Transverse colon (tissue), 4 donors: ENCODE results near the gene ECSIT. TPM values are rescaled to one million over a fixed set of nuclear protein-coding genes. Genes with fewer than 3 reads are reported as not detected.

ENCODE experiments used
- DNase-seq: peaks from one replicate; pipeline ENCODE4 v3.0.0-alpha.2; 2019
- H3K27ac ChIP-seq, 4 donors: fragments of 200-600 bp; sonication (generic); 2 replicates each; pipeline ENCODE4 v1.5.1; 2016 to 2018; ENCODE audit warnings: inconsistent platforms in 4 of 4
- H3K27me3 ChIP-seq: fragments of 200-600 bp; sonication (generic); 2 replicates; pipeline ENCODE4 v1.5.1; 2017; ENCODE audit warnings: inconsistent platforms
- H3K36me3 ChIP-seq, 4 donors: fragments of 200-600 bp; sonication (generic); 2 replicates each; pipeline ENCODE4 v1.5.1; 2017 to 2019; ENCODE audit warnings: inconsistent platforms in 4 of 4
- H3K4me1 ChIP-seq, 4 donors: fragments of 200-600 bp; sonication (generic); 2 replicates each; pipeline ENCODE4 v1.5.1; 2017 to 2020; ENCODE audit warnings: inconsistent platforms in 4 of 4
- H3K4me3 ChIP-seq, 4 donors: fragments of 200-600 bp; sonication (generic); 1 replicate in 1 of 4; 2 replicates in 3 of 4; pipeline versions ENCODE4 v1.5.1 to v1.6.1; 2017 to 2019; ENCODE audit warnings: inconsistent platforms in 4 of 4
- H3K9me3 ChIP-seq, 2 donors: fragments of 200-600 bp; sonication (generic); 2 replicates each; pipeline ENCODE4 v1.5.1; 2017 to 2019; ENCODE audit warnings: inconsistent platforms in 2 of 2
- CTCF ChIP-seq, 5 experiments: fragments of 200-600 bp in 3 of 5; fragments of 450-650 bp in 2 of 5; sonication (generic) in 3 of 5; IDR thresholded peaks; 1 replicate in 2 of 5; 2 replicates in 3 of 5; pipeline ENCODE4 v1.5.1; 2016 to 2017; ENCODE audit warnings: antibody characterized with exemption in 5 of 5, inconsistent platforms in 3 of 5, mild to moderate bottlenecking in 2 of 5, moderate library complexity in 1 of 5
- EP300 ChIP-seq: sonication (generic); formaldehyde crosslinking; IDR thresholded peaks from one replicate; pipeline ENCODE4 v1.6.1; 2017; ENCODE audit warnings: antibody characterized with exemption, low read depth
- POLR2A ChIP-seq: fragments of 450-650 bp; IDR thresholded peaks from one replicate; pipeline ENCODE4 v1.6.1; 2016; ENCODE audit warnings: antibody characterized with exemption, mild to moderate bottlenecking, moderate library complexity
- POLR2AphosphoS5 ChIP-seq, 3 donors: sonication (generic); formaldehyde crosslinking; IDR thresholded peaks; one replicate each; pipeline ENCODE4 v1.6.1; 2016; ENCODE audit warnings: antibody characterized with exemption in 3 of 3
- WGBS, 2 donors: methylation state at CpG; one replicate each; pipeline ENCODE4 v1.1.5; 2018; ENCODE audit warnings: low coverage in 1 of 2; 5-methylcytosine and 5-hydroxymethylcytosine counted together
- in situ Hi-C, 4 donors: fragments of 200-750 bp; cut with MboI; loops; one replicate each; pipeline versions ENCODE4 v1.15.0 to v1.15.1; 2017; ENCODE audit warnings: low sequenced_read_pairs in 3 of 4, low pct_ligation_motif_present in 1 of 4, low pct_unique_long_range_greater_than_20kb in 1 of 4
- intact Hi-C: fragments of 100-400 bp; cut with DNase I; formaldehyde crosslinking; loops from one replicate; pipeline ENCODE4 v1.15.1; 2023; ENCODE audit warnings: low total_unique reads
- total RNA-seq, 4 donors: library from RNA; depleted of rRNA; stranded (reverse); fragments of >200 nt; gene quantifications; one replicate each; pipeline ENCODE4 v1.1.0, GENCODE V29; 2016

ECSIT gene
- total RNA-seq, 4 donors from 2014 or later, result 20.9 to 63.4 (median 39.1) TPM

- intact Hi-C loops (no loop called here), in situ Hi-C loops (no loop called here)
- 0% methylated on average over 55 of the region's 65 CpGs; no CpG with 5 or more reads in 1 of the 2 donors for WGBS, 2 donors
- no peaks in the 10 kb centered on the region for H3K9me3 ChIP-seq
- H3K27ac ChIP-seq, result peak within 1 kb of the TSS; percentile 96 to 99 (median 98)
- no peaks in the 10 kb centered on the region for H3K36me3 ChIP-seq
- peak; percentile 95 for DNase-seq
- no peaks in the 10 kb centered on the region for H3K27me3 ChIP-seq
- TF ChIP-seq EP300 (no peak), POLR2AphosphoS5 (IDR thresholded peaks at IDR 0.05) (peak; percentile 34 to 40 (median 36)), CTCF (IDR thresholded peaks at IDR 0.05) (no peak), POLR2A (peak; percentile 41)
- peaks cover 0 to 15% (median 10%) of the 10 kb centered on the region in 4 donors for H3K4me1 ChIP-seq
- H3K4me3 ChIP-seq, result peak within 1 kb of the TSS; percentile 57 to 98 (median 96)
These were observed 23.3 kb downstream of the ECSIT start, which contains the start of gene ZNF653 for GRCh38 chr19:11505504-11506100. TSS of gene ZNF653 (minus strand) at chr19:11505839. CDS start at chr19:11505786, 53 bp downstream.

- Histone ChIP-seq H3K36me3 (no peaks in the 10 kb centered on the region), H3K9me3 (no peaks in the 10 kb centered on the region), H3K4me3 (peak overlapping the region; percentile 57 to 98 (median 96)), H3K27ac (peak overlapping the region; percentile 96 to 99 (median 98)), H3K4me1 (peaks cover 0 to 15% (median 10%) of the 10 kb centered on the region in 4 donors), H3K27me3 (no peaks in the 10 kb centered on the region)
- WGBS, 2 donors, result 0% methylated on average over 14 of the region's 33 CpGs; no CpG with 5 or more reads in 1 of the 2 donors
- intact Hi-C loops, result no loop called here
- peak; percentile 99 for DNase-seq
- in situ Hi-C loops, result no loop called here
- no peak for TF ChIP-seq CTCF (IDR thresholded peaks at IDR 0.05)
- TF ChIP-seq EP300, result no peak
- TF ChIP-seq POLR2A, result no peak
- peak in 2 of 3 donors; percentile 27 to 34 for TF ChIP-seq POLR2AphosphoS5 (IDR thresholded peaks at IDR 0.05)
These were observed 23.9 kb downstream of the ECSIT start for GRCh38 chr19:11505032-11505503.

- peak overlapping the region; percentile 96 to 99 (median 98) for H3K27ac ChIP-seq
- no peaks in the 10 kb centered on the region for H3K9me3 ChIP-seq
- 42 to 80% methylated on average over 3 to 7 of the region's 7 CpGs for WGBS, 2 donors
- H3K4me3 ChIP-seq, result peak overlapping the region in 3 of 4 donors; percentile 94 to 98 (median 98)
- in situ Hi-C loops (no loop called here), intact Hi-C loops (no loop called here)
- H3K36me3 ChIP-seq, result no peaks in the 10 kb centered on the region
- H3K27me3 ChIP-seq, result no peaks in the 10 kb centered on the region
- TF ChIP-seq POLR2A, result no peak
- TF ChIP-seq CTCF (IDR thresholded peaks at IDR 0.05), result no peak
- TF ChIP-seq EP300, result no peak
- no peak for TF ChIP-seq POLR2AphosphoS5 (IDR thresholded peaks at IDR 0.05)
- H3K4me1 ChIP-seq, result peaks cover 0 to 15% (median 10%) of the 10 kb centered on the region in 4 donors
- no peak for DNase-seq
These were observed 24.4 kb downstream of the ECSIT start for GRCh38 chr19:11504502-11505031.

GRCh38 chr19:11499890-11500420, 29.0 kb downstream of the ECSIT start:
- no peak overlapping the region for H3K27ac ChIP-seq
- WGBS, 2 donors, result 40 to 75% methylated on average over 1 to 7 of the region's 7 CpGs
- intact Hi-C loops (no loop called here), in situ Hi-C loops (loop anchor here in 2 of 4 donors (25.0 kb wide), 2 partner anchors 113 to 213 kb away; partner anchors contain the start of genes EPOR (in 1 of the 2) and TSPAN16 (in 1 of the 2))
- H3K27me3 ChIP-seq, result no peaks in the 10 kb centered on the region
- no peak overlapping the region for H3K4me3 ChIP-seq
- DNase-seq, result no peak
- H3K36me3 ChIP-seq, result no peaks in the 10 kb centered on the region
- H3K4me1 ChIP-seq, result peaks cover 0 to 6% (median 5%) of the 10 kb centered on the region in 4 donors
- no peaks in the 10 kb centered on the region for H3K9me3 ChIP-seq
- TF ChIP-seq POLR2A (no peak), CTCF (IDR thresholded peaks at IDR 0.05) (no peak), POLR2AphosphoS5 (IDR thresholded peaks at IDR 0.05) (no peak), EP300 (no peak)
